IgD-negative memory B cell (primary cell): ENCODE data around the gene SYVN1. TPM values are rescaled to one million over a fixed set of nuclear protein-coding genes. Genes with fewer than 3 reads are reported as not detected.
"Not testable (repeated sequence)": the region's sequence is repeated elsewhere in the genome, so short reads cannot be mapped to it uniquely, and the experiment has no call there.

Source experiments
- H3K27ac Mint-ChIP-seq, 3 donors: one replicate each; pipeline ENCODE4 v1.8.0; 2020 to 2022; ENCODE audit warnings: mild to moderate bottlenecking in 3 of 3, mixed read lengths in 3 of 3, moderate library complexity in 1 of 3
- H3K27me3 Mint-ChIP-seq: one replicate; pipeline ENCODE4 v1.8.0; 2021; ENCODE audit warnings: mixed read lengths
- H3K36me3 Mint-ChIP-seq: one replicate; pipeline ENCODE4 v1.8.0; 2020; ENCODE audit warnings: mild to moderate bottlenecking, mixed read lengths
- H3K4me1 Mint-ChIP-seq, 3 donors: one replicate each; pipeline ENCODE4 v1.8.0; 2020 to 2022; ENCODE audit warnings: mixed read lengths in 3 of 3, mild to moderate bottlenecking in 1 of 3
- H3K4me3 Mint-ChIP-seq, 4 donors: one replicate each; pipeline ENCODE4 v1.8.0; 2020 to 2022; ENCODE audit warnings: mild to moderate bottlenecking in 4 of 4, mixed read lengths in 4 of 4, moderate library complexity in 3 of 4
- H3K9me3 Mint-ChIP-seq, 3 donors: one replicate each; pipeline ENCODE4 v1.8.0; 2020 to 2021; ENCODE audit warnings: mixed read lengths in 3 of 3, mild to moderate bottlenecking in 1 of 3
- polyA plus RNA-seq: library from polyadenylated mRNA; unstranded; fragments of 300-500 nt; fragmentation: Illumina TruSeq; gene quantifications from one replicate; pipeline ENCODE4 v1.2.3, GENCODE V29; 2021

SYVN1 gene
- polyA plus RNA-seq, 1 donor from 2014 or later: 61.2 TPM

DNA sequence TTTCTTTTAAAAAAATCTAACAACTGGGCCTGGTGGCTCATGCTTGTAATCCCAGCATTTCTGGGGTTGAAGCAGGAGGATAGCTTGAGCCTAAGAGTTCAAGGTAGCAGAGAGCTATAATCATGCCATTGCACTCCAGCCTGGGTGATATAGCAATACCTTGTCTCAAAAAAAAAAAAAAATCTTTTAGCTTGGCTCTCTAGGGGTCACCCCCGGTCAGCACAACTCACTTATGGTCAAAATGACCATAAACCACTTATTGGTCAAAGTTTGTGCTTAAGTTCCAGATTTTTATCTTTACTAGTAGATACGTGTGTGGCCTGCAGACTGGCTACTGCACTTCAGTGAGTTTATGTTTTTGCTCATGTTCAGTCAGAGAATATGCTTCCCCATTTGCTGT, 29.4 kb upstream of the SYVN1 start:
- Mint-ChIP-seq H3K4me1 (peaks cover 9 to 13% (median 12%) of the 10 kb centered on the region in 3 donors), H3K9me3 (no peaks in the 10 kb centered on the region), H3K27me3 (no peaks in the 10 kb centered on the region), H3K27ac (no peak overlapping the region), H3K36me3 (no peaks in the 10 kb centered on the region), H3K4me3 (no peak overlapping the region)

DNA sequence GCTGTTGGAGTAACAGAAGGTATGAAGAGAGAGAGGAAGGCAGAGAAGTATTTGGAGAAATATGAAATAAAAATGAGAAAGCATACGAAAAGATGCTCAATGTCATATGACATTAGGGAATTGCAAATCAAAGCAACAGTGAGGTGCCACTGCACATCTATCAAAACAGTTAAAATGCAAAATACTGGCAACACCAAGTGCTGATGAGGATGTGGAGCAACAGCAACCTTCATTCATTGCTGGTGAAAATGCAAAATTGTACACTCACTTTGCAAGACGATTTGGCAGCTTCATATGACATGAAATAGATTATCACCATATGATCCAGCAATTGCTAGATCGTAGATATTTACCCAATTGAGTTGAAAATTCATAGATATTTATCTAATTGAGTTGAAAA, 26.3 kb upstream of the SYVN1 start:
- H3K36me3 Mint-ChIP-seq: no peaks in the 10 kb centered on the region
- no peak overlapping the region for H3K27ac Mint-ChIP-seq
- H3K27me3 Mint-ChIP-seq: no peaks in the 10 kb centered on the region
- H3K4me1 Mint-ChIP-seq: peaks cover 9 to 13% (median 12%) of the 10 kb centered on the region in 3 donors
- no peak overlapping the region for H3K4me3 Mint-ChIP-seq
- H3K9me3 Mint-ChIP-seq: no peaks in the 10 kb centered on the region

DNA sequence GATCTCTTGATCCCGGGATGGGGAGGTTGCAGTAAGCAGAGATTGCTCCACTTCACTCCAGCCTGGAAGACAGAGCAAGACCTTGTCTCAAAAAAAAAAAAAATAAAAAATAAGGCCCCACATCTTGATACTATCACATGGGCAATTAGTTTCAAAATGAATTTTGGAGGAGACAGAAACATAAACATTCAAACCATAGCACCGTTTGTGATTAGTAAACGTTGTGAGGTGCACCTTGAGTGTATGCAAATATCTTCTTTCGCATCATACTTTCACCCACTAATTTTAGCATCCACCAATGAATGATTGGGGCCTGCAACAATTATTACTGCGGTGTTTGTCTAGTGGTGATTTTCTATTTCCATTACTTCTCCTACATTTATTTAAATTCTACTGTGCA, 24.7 kb upstream of the SYVN1 start:
- peak overlapping the region in 1 of 4 donors; percentile 77 for H3K4me3 Mint-ChIP-seq
- no peaks in the 10 kb centered on the region for H3K36me3 Mint-ChIP-seq
- H3K9me3 Mint-ChIP-seq: no peaks in the 10 kb centered on the region
- H3K27ac Mint-ChIP-seq: peak overlapping the region in 1 of 3 donors; percentile 20
- H3K27me3 Mint-ChIP-seq: no peaks in the 10 kb centered on the region
- H3K4me1 Mint-ChIP-seq: peaks cover 9 to 13% (median 12%) of the 10 kb centered on the region in 3 donors

DNA sequence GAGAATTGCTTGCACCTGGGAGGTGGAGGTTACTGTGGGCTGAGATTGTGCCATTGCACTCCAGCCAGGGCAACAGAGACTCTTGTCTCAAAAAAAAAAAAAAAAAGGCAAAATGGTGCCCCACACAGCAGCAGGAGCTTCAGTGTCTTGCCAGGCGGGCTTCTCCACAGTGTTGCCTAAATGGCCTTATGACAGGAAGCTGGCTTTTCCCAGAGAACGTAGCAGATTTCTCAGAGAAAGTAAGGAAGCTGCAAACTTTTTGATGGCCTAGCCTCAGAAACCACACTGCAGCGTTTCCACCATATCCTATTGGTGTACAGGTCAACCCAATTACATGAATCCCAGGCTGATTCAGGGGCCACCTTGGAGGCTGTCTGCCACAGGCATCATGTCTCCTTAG, 23.0 kb upstream of the SYVN1 start:
- H3K4me3 Mint-ChIP-seq: no peak overlapping the region
- H3K27me3 Mint-ChIP-seq: no peaks in the 10 kb centered on the region
- no peak overlapping the region for H3K27ac Mint-ChIP-seq
- no peaks in the 10 kb centered on the region for H3K36me3 Mint-ChIP-seq
- H3K4me1 Mint-ChIP-seq: peaks cover 12 to 17% (median 13%) of the 10 kb centered on the region in 3 donors
- H3K9me3 Mint-ChIP-seq: no peaks in the 10 kb centered on the region

DNA sequence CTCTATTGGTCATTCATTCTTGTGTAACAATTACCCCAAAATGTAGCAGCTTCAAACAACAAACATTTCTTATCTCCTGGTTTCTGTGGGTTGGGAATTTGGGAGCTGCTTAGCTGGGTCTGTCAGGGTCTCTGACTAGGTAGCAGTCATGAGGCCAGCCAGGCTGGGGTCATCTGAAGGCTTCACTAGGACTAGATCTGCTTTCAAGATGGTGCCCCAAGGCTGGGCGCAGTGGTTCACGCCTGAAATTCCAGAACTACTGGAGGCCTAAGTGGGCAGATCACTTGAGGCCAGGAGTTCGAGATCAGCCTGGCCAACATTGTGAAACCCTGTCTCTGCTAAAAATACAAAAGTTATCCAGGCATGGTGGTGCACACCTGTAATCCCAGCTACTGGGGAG, 22.6 kb upstream of the SYVN1 start:
- H3K4me1 Mint-ChIP-seq: peaks cover 17 to 20% (median 17%) of the 10 kb centered on the region in 3 donors
- no peaks in the 10 kb centered on the region for H3K9me3 Mint-ChIP-seq
- no peaks in the 10 kb centered on the region for H3K27me3 Mint-ChIP-seq
- H3K27ac Mint-ChIP-seq: peak overlapping the region in 1 of 3 donors; percentile 18
- H3K36me3 Mint-ChIP-seq: no peaks in the 10 kb centered on the region
- H3K4me3 Mint-ChIP-seq: no peak overlapping the region

DNA sequence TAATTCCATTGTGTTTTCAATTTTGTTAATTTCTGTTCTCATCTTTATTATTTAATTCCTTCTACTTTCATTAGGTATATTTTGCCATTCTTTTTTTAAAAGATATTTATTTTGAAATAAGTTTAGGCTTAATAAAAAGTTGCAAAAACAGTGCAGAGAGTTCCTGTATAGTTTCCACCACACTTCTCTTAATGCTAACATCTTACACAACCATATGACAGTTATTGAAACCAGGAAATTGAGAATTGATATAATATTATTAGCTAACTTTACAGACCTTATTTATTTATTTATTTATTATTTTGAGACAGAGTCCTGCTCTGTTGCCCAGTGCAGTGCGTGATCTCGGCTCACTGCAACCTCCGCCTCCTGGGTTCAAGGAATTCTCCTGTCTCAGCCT, 21.9 kb upstream of the SYVN1 start:
- Mint-ChIP-seq H3K4me1 (peaks cover 18 to 26% (median 22%) of the 10 kb centered on the region in 3 donors), H3K9me3 (no peaks in the 10 kb centered on the region), H3K27me3 (no peaks in the 10 kb centered on the region), H3K4me3 (no peak overlapping the region), H3K36me3 (no peaks in the 10 kb centered on the region), H3K27ac (no peak overlapping the region)

DNA sequence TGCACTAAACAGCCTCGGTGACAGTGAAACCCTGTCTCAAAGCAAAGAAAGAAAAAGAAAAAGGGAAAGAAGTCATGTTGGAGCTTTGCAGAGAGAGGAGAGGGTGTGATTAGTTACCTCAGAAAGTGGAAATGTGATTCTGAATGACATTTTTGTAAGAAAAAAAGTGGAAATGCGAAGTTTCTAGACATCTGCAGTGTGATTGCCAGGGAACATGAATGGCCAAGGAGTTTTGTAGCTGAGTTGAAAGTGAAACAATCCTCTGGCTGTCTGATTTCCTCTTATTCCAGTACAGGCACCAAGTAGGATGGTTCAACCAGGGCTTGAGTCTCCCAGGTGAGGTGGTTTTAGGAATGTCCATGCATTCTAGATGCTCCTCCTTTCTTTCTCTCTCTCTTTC, 17.8 kb upstream of the SYVN1 start:
- H3K4me3 Mint-ChIP-seq: peak overlapping the region in 2 of 4 donors; percentile 52 to 72
- peaks cover 10 to 13% (median 12%) of the 10 kb centered on the region in 3 donors for H3K4me1 Mint-ChIP-seq
- H3K36me3 Mint-ChIP-seq: no peaks in the 10 kb centered on the region
- no peaks in the 10 kb centered on the region for H3K9me3 Mint-ChIP-seq
- H3K27ac Mint-ChIP-seq: peak overlapping the region in 1 of 3 donors; percentile 18
- peaks cover 1% of the 10 kb centered on the region for H3K27me3 Mint-ChIP-seq

DNA sequence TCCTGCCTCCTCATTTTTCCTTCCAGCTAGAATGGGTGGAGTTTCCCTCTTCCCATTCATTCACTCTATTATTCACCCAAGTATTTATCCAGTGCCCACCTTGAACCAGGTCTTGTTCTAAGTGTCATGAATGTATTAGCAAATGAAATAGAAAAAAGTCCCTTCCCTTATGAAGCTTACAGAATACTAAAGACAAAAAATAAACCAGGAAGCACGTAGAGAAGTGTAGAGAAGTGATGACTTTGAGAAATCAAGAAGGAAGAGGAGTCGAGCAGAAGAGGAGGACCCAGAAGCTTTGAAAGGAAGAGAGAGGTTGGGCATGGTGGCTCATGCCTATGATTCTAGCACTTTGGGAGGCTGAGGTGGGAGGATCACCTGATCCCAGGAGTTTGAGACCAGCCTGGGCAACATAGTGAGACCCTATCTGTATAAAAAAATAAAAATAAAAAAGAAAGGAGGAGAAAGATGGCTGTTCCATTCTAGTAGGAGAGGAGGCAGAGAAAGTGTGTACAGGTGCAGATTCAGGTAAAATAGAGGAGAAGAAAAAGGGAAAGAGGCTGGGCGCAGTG, 17.1 kb upstream of the SYVN1 start:
- Mint-ChIP-seq H3K36me3 (no peaks in the 10 kb centered on the region), H3K27me3 (peaks cover 1% of the 10 kb centered on the region), H3K27ac (no peak overlapping the region), H3K4me1 (peaks cover 12 to 15% (median 14%) of the 10 kb centered on the region in 3 donors), H3K4me3 (no peak overlapping the region), H3K9me3 (no peaks in the 10 kb centered on the region)

DNA sequence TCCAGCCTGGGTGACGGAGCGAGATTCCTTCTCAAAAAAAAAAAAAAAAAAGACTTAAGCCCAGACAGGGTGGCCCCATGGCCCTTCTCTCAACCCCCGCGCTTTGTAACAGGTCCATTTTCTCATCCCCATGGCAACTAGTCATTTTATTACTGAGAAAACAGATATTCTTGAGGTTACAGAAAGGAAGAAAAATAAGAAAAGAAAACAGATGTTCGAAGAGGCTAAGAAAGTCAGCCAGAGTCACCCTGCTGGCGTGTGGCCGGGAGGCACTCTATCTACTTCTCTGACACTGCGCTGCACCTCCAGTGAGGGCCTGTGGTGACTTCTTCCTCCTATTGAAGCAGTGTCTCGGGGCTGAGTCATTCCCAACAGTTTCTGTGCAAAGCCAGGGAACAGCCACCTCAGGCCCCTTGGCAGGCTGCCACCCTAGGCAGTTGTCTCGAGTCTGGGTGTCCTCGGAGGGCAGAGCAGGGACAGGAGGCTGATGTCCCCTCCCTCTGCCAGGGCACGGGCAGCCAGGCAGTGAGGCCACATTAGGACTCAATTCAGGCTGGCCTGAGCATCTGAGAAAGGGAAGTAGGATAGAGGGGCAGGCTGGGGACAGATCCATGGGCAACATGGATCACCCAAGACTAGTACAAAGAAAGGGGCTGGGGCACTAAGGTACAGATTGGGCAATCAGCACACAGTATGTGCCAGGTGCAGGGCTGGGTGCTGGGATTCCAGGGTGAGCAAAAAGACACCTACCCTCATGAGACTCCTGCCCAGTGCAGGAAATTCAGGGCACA, 16.4 kb upstream of the SYVN1 start:
- Mint-ChIP-seq H3K4me1 (peaks cover 19 to 21% (median 20%) of the 10 kb centered on the region in 3 donors), H3K27ac (no peak overlapping the region)

DNA sequence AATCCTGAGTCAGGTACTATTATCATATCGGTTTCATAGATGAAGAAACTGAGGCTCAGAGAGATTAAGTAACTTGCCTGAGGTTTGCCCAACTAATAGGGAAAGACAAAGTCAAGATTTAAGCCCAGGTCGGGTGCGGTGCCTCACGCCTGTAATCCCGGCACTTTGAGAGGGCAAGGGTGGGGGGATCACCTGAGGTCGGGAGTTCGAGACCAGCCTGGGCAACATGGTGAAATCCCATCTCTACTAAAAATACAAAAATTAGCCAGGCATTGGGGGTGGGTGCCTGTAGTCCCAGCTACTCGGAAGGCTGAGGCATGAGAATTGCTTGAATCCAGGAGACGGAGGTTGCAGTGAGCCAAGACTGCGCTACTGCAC, 15.8 kb upstream of the SYVN1 start:
- H3K9me3 Mint-ChIP-seq, H3K27ac Mint-ChIP-seq, H3K27me3 Mint-ChIP-seq, H3K4me3 Mint-ChIP-seq, H3K36me3 Mint-ChIP-seq: not testable (repeated sequence)
- peaks cover 20 to 25% (median 24%) of the 10 kb centered on the region in 3 donors for H3K4me1 Mint-ChIP-seq

More for the DNA sequence above, 16.4 kb upstream of the SYVN1 start:
- Mint-ChIP-seq H3K4me3 (no peak overlapping the region), H3K9me3 (no peaks in the 10 kb centered on the region), H3K27me3 (peaks cover 6% of the 10 kb centered on the region), H3K36me3 (no peaks in the 10 kb centered on the region)

DNA sequence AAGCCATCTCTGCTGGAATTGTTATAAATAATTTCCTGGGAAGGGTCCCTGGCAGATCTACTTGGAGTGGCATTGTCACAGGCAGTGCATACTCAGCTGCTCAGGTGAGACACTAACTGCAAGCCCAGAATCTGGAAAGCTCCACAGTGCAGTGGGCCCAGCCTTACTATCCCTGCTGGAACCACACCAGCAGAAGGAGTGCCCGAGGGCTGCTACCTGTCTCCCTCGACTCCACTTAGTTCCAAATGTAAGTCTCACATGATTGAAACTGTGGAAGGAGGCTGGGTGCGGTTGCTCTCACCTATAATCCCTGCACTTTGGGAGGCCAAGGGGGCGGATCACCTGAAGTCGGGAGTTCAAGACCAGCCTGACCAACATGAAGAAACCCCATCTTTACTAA, 14.3 kb upstream of the SYVN1 start:
- Mint-ChIP-seq H3K4me3 (no peak overlapping the region), H3K9me3 (no peaks in the 10 kb centered on the region), H3K36me3 (no peaks in the 10 kb centered on the region), H3K4me1 (peaks cover 20 to 26% (median 25%) of the 10 kb centered on the region in 3 donors), H3K27me3 (peaks cover 10% of the 10 kb centered on the region), H3K27ac (no peak overlapping the region)

DNA sequence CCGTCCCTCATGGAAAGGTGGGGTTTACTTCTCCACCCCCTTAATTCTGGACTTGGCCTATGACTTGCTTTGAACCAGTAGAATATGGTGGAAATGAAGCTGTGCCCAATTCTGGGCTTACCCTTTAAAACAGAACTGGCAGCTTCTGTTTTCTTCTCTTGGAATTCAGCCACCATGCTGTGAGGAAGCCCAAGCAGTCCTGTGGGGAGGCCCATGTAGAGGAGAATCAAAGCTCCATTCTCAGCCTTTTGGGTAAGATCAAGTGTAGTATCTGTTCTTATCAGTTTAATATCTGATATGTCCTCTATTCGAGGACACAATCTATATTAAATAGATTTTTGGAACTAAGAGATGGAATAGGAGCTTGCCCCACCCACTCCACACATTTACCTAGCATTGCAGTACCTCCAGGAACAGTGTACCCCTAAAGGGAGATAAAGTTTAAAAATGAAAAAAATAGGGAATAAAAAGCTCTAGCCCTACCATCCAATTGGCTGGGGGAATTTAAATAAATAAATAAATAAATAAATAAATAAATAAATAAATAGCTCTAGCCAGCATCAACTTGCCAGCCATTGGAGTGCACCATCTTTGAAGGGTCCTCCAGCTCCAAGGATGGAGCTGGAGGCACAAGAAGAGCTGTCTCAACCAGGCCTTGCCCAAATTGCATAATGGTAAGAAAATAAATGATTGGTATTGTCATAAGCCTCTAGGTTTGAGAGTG, 13.2 kb upstream of the SYVN1 start:
- Mint-ChIP-seq H3K27me3 (peaks cover 12% of the 10 kb centered on the region), H3K4me1 (peaks cover 17 to 26% (median 22%) of the 10 kb centered on the region in 3 donors), H3K4me3 (no peak overlapping the region), H3K27ac (no peak overlapping the region), H3K36me3 (no peaks in the 10 kb centered on the region), H3K9me3 (no peaks in the 10 kb centered on the region)

DNA sequence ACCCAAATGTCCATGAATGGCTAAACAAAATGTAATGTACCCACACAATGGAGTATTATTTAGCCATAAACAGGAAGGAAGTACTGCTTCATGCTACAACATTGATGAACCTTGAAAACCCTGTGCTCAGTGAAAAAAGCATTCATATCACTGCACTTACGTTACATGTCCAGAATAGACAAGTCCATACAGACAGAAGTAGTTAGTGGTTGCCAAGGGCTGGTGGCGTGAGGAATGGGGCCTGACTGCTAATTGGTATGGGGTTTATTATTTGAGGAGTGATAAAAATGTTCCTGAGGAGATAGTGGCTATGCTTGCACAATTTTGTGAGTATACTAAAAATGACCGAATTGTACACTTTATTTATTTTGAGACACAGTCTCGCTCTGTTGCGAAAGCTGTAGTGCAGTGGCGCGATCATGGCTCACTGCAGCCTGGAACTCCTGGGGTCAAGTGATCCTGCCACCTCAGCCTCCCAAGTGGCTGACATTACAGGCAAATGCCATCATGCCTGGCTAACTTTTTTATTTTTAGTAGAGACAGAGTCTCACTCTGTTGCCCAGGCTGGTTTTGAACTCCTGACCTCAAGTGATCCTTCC, 7.7 kb upstream of the SYVN1 start:
- Mint-ChIP-seq H3K9me3 (no peaks in the 10 kb centered on the region), H3K27ac (no peak overlapping the region), H3K4me1 (peaks cover 11 to 25% (median 22%) of the 10 kb centered on the region in 3 donors), H3K4me3 (peak overlapping the region in 1 of 4 donors; percentile 1), H3K36me3 (no peaks in the 10 kb centered on the region), H3K27me3 (peaks cover 11% of the 10 kb centered on the region)

DNA sequence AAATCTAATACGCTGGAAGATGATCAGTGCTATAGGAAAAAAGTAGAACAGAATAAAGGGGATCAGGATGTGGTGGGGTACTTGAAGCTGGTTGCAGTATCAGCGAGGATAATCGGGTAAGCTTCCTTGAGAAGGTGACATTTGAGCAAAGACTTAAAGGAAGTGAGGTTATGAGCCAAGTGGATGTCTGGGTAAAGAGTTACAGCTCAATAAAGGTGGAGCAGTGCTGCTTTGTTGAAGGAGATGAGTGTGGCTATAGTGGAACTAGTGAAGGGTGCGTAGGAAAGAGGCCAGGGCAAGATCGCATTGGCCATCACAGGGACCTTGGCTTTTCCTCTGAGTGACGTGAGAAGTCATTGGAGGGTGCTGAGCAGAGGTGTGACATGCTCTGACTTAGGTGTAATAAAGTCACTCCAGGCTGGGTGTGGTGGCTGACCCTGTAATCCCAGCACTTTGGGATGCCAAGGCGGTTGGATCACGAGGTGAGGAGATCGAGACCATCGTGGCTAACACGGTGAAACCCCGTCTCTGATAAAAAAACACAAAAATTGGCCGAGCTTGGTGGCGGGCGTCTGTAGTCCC, 2.3 kb upstream of the SYVN1 start:
- H3K4me3 Mint-ChIP-seq: peak overlapping the region in 1 of 4 donors; percentile 97
- peak overlapping the region; percentile 87 to 99 (median 99) for H3K27ac Mint-ChIP-seq
- H3K9me3 Mint-ChIP-seq: no peaks in the 10 kb centered on the region
- peaks cover 9% of the 10 kb centered on the region for H3K36me3 Mint-ChIP-seq
- peaks cover 20 to 29% (median 22%) of the 10 kb centered on the region in 3 donors for H3K4me1 Mint-ChIP-seq
- H3K27me3 Mint-ChIP-seq: no peaks in the 10 kb centered on the region
